K562 (cell line): ENCODE measurements around the gene ATG4D. TPM values are rescaled to one million over a fixed set of nuclear protein-coding genes. Genes with fewer than 3 reads are reported as not detected.

Experiments used
- ATAC-seq: fragments of 200-7000 bp; cut with Tn5 transposase; 3 replicates; pipeline ENCODE4 v1.9.1; 2020; ENCODE audit warnings: moderate library complexity
- BruUV-seq: library from RNA; stranded (reverse); fragments of 400-500 nt; replicated peaks from 2 replicates; lab custom pipeline; 2021; lab: Mats Ljungman, UMichigan
- CTCF ChIA-PET: fragments of 300-600 bp; formaldehyde crosslinking; extraction: SDS; loops from one replicate; lab custom pipeline; 2021; ENCODE audit warnings: low intra/inter-chr PET ratio; lab: Yijun Ruan, JAX
- POLR2A ChIA-PET: fragments of 300-600, 350-650 bp; sonication (Branson Sonifier 250); formaldehyde crosslinking; extraction: SDS; loops from one replicate; lab custom pipeline; 2021; ENCODE audit warnings: antibody characterized with exemption, inconsistent platforms; lab: Yijun Ruan, JAX
- DNase-seq, 4 experiments: peaks; one replicate each; pipeline versions ENCODE4 v3.0.0 to v3.0.0-alpha.2; 2011 to 2018; ENCODE audit warnings: low spot score in 3 of 4, mixed read lengths in 3 of 4; ENCODE audit errors: extremely low read depth in 1 of 4
- FAIRE-seq: peaks from 2 replicates; lab custom pipeline; 2011; peaks lifted over from hg19 to GRCh38; lab: Jason Lieb, UNC
- H2AFZ ChIP-seq: 2 replicates; pipeline ENCODE4 v1.6.0; 2011; ENCODE audit warnings: low read depth, low read length, control low read depth, inconsistent platforms
- H3K27ac ChIP-seq: fragments of 200-600 bp; 3 replicates; pipeline ENCODE4 v1.8.0; 2011; ENCODE audit warnings: low read depth, mild to moderate bottlenecking, control low read depth, inconsistent platforms, low read length, moderate library complexity, mixed read lengths; ENCODE audit errors: extremely low read depth
- H3K27me3 ChIP-seq, 2 experiments: fragments of 300-600 bp in 1 of 2; 2 replicates in 1 of 2; 3 replicates in 1 of 2; pipeline versions ENCODE4 v1.6.0 to v1.8.0; 2011; ENCODE audit warnings: inconsistent platforms in 2 of 2, low read length in 2 of 2, mild to moderate bottlenecking in 1 of 2, mixed read lengths in 1 of 2, moderate library complexity in 1 of 2; ENCODE audit not compliant: control insufficient read depth in 2 of 2, insufficient read depth in 2 of 2
- H3K36me3 ChIP-seq: fragments of 300-600 bp; 3 replicates; pipeline ENCODE4 v1.8.0; 2011; ENCODE audit warnings: mild to moderate bottlenecking, low read length, inconsistent platforms; ENCODE audit not compliant: control insufficient read depth, insufficient read depth
- H3K4me1 ChIP-seq, 2 experiments: fragments of 200-600 bp in 1 of 2; replicated peaks in 1 of 2; 2 replicates in 1 of 2; 3 replicates in 1 of 2; pipeline versions ENCODE4 v1.5.1 to v1.8.0; 2011; ENCODE audit warnings: inconsistent platforms in 2 of 2, low read length in 2 of 2, mild to moderate bottlenecking in 1 of 2, mixed read lengths in 1 of 2, moderate library complexity in 1 of 2; ENCODE audit not compliant: control insufficient read depth in 2 of 2, insufficient read depth in 2 of 2
- H3K4me2 ChIP-seq: 2 replicates; pipeline ENCODE4 v1.6.1; 2011; ENCODE audit warnings: low read length, control low read depth, inconsistent platforms, mixed read lengths; ENCODE audit not compliant: insufficient read depth
- H3K4me3 ChIP-seq: fragments of 200-600 bp; sonication (generic), shearing (Covaris generic); 2 replicates; pipeline ENCODE4 v1.5.1; 2016; ENCODE audit warnings: control low read depth, inconsistent platforms
- H3K79me2 ChIP-seq: fragments of 200-600 bp; 3 replicates; pipeline ENCODE4 v1.8.0; 2011; ENCODE audit warnings: low read length, inconsistent platforms; ENCODE audit not compliant: control insufficient read depth, insufficient read depth
- H3K9ac ChIP-seq, 2 experiments: 2 replicates each; pipeline versions ENCODE4 v1.6.0 to v1.6.1; 2011; ENCODE audit warnings: low read depth in 2 of 2, low read length in 2 of 2, control low read depth in 1 of 2, inconsistent platforms in 1 of 2, mild to moderate bottlenecking in 1 of 2, mixed read lengths in 1 of 2; ENCODE audit not compliant: insufficient read depth in 1 of 2
- H3K9me1 ChIP-seq: one replicate; pipeline ENCODE4 v1.6.0; 2011; ENCODE audit warnings: inconsistent platforms, mild to moderate bottlenecking, low read length, moderate library complexity; ENCODE audit not compliant: control insufficient read depth, insufficient read depth
- H3K9me3 ChIP-seq: replicated peaks from 2 replicates; pipeline ENCODE4 v1.5.1; 2011; ENCODE audit warnings: low read depth, low read length, inconsistent platforms; ENCODE audit not compliant: control insufficient read depth, insufficient read depth
- H4K20me1 ChIP-seq: replicated peaks from 2 replicates; pipeline ENCODE4 v1.6.1; 2011; ENCODE audit warnings: low read length, inconsistent platforms, mixed read lengths; ENCODE audit not compliant: control insufficient read depth, insufficient read depth
- ARID3B ChIP-seq: fragments of 250-450 bp; sonication (Bioruptor Pico); IDR thresholded peaks from 2 replicates; pipeline ENCODE4 v1.4.0; 2020; ENCODE audit warnings: borderline replicate concordance
- CREB5 ChIP-seq: fragments of 250-450 bp; sonication (Bioruptor Pico); IDR thresholded peaks from 2 replicates; pipeline ENCODE4 v1.5.0; 2020; ENCODE audit warnings: mild to moderate bottlenecking
- CTBP1 ChIP-seq: fragments of 450-650 bp; IDR thresholded peaks from 2 replicates; pipeline ENCODE4 v1.6.1; 2016; ENCODE audit warnings: borderline replicate concordance
- E2F3 ChIP-seq: fragments of 250-450 bp; sonication (Bioruptor Pico); IDR thresholded peaks from 2 replicates; pipeline ENCODE4 v1.4.0; 2020; ENCODE audit warnings: mild to moderate bottlenecking
- E2F4 ChIP-seq: sonication (generic); formaldehyde crosslinking; IDR thresholded peaks from 2 replicates; pipeline ENCODE4 v1.8.0; 2022; ENCODE audit warnings: mild to moderate bottlenecking, low read depth, missing genetic modification reagents
- HIVEP1 ChIP-seq: fragments of 250-450 bp; sonication (Bioruptor Pico); IDR thresholded peaks from 2 replicates; pipeline ENCODE4 v1.4.0; 2020; ENCODE audit warnings: mild to moderate bottlenecking
- HMGN3 ChIP-seq: IDR thresholded peaks from 2 replicates; pipeline ENCODE4 v1.6.1; 2011; ENCODE audit warnings: borderline replicate concordance, low read depth, mild to moderate bottlenecking, mixed read lengths, low read length; ENCODE audit not compliant: insufficient read length; ENCODE audit errors: extremely low read depth
- IRF2 ChIP-seq: sonication (generic); formaldehyde crosslinking; IDR thresholded peaks from 2 replicates; pipeline ENCODE4 v1.8.1; 2022; ENCODE audit warnings: mild to moderate bottlenecking, missing genetic modification reagents
- MTA3 ChIP-seq: fragments of 450-650 bp; formaldehyde crosslinking; IDR thresholded peaks from 2 replicates; pipeline ENCODE4 v1.6.1; 2017; ENCODE audit warnings: mild to moderate bottlenecking, borderline replicate concordance
- PCBP1 ChIP-seq: fragments of 200-400 bp; formaldehyde crosslinking; IDR thresholded peaks from 2 replicates; pipeline ENCODE4 v1.6.1; 2018; ENCODE audit warnings: mild to moderate bottlenecking, low read depth, low read length; ENCODE audit not compliant: poor library complexity, severe bottlenecking
- PML ChIP-seq: IDR thresholded peaks from 2 replicates; pipeline ENCODE4 v1.6.1; 2012; ENCODE audit warnings: low read length, inconsistent platforms
- SP1 ChIP-seq: sonication (generic); formaldehyde crosslinking; IDR thresholded peaks from 2 replicates; pipeline ENCODE4 v1.8.1; 2022; ENCODE audit warnings: mild to moderate bottlenecking, missing genetic modification reagents
- ZBTB43 ChIP-seq: sonication (generic); formaldehyde crosslinking; IDR thresholded peaks from 2 replicates; pipeline ENCODE4 v1.8.0; 2023; ENCODE audit warnings: mild to moderate bottlenecking, missing genetic modification reagents
- ZC3H11A ChIP-seq: IDR thresholded peaks from 2 replicates; pipeline ENCODE4 v1.6.1; 2012; ENCODE audit warnings: low read depth, low read length, improper control_type of control experiment
- ZFP36 ChIP-seq: fragments of 150-350 bp; IDR thresholded peaks from 2 replicates; pipeline ENCODE4 v1.6.1; 2018; ENCODE audit warnings: low read length, low read depth; ENCODE audit not compliant: partially characterized antibody
- ZNF431 ChIP-seq: sonication (generic); formaldehyde crosslinking; IDR thresholded peaks from 2 replicates; pipeline ENCODE4 v1.8.0; 2022; ENCODE audit warnings: mild to moderate bottlenecking, missing genetic modification reagents
- WGBS: fragments of 100-300 bp; shearing (Covaris generic); methylation state at CpG from one replicate; pipeline ENCODE4 v1.1.6; 2016; ENCODE audit warnings: low coverage, mixed read lengths; ENCODE audit not compliant: insufficient coverage; ENCODE audit errors: missing lambda C conversion rate; 5-methylcytosine and 5-hydroxymethylcytosine counted together
- in situ Hi-C: fragments of 300-500 bp; cut with MboI; formaldehyde crosslinking; loops from 4 replicates; pipeline ENCODE4 v1.15.0; 2018; ENCODE audit warnings: inconsistent platforms, mixed read lengths
- intact Hi-C: fragments of 100-400 bp; cut with micrococcal nuclease; formaldehyde crosslinking; loops from 2 replicates; pipeline ENCODE4 v1.14.2; 2022
- polyA plus RNA-seq, 8 experiments: library from polyadenylated mRNA; depleted of rRNA in 4 of 8; stranded (reverse) in 5 of 8; unstranded in 3 of 8; fragments of >200 nt; fragmentation: Nextera tagmentation in 2 of 8; fragmentation: Illumina TruSeq in 1 of 8; extraction: Ambion mirVana in 2 of 8; extraction: Trizol in 1 of 8; gene quantifications; 2 replicates each; pipeline versions ENCODE4 v1.2.1 to v1.2.3, GENCODE V29; 2011 to 2014; ENCODE audit warnings: inconsistent platforms in 1 of 8, missing spikeins in 1 of 8
- total RNA-seq, 7 experiments: library from RNA; depleted of rRNA in 6 of 7; stranded (reverse); fragments of >200 nt in 6 of 7; fragmentation: Illumina TruSeq in 2 of 7; extraction: Trizol in 2 of 7; gene quantifications; 2 replicates each; pipeline versions ENCODE4 v1.2.1 to v1.2.3, GENCODE V29; 2011 to 2021; ENCODE audit warnings: low replicate concordance in 1 of 7

Gene ATG4D
- total and polyA plus RNA-seq, 9 of the 15 experiments (the other 6 are each of a cell fraction or from before 2014, with no cell fraction given), result 0.51 to 66.1 (median 22.9) TPM

- H2AFZ ChIP-seq, result peak overlapping the region; percentile 96
- WGBS, result 0% methylated on average over 8 of the region's 76 CpGs
- H3K4me2 ChIP-seq, result peak overlapping the region; percentile 96
- peaks cover 27% of the 10 kb centered on the region for H3K79me2 ChIP-seq
- POLR2A ChIA-PET, result interaction anchor here (0.7 to 1.6 kb wide), 7 partner anchors 9 to 214 kb away, joined by 3 to 15 read pairs (median 6); no protein-coding TSS in a partner anchor
- H3K27ac ChIP-seq, result peak overlapping the region; percentile 91
- CTCF ChIA-PET, result interaction anchor here (0.6 kb wide), 1 partner anchor 104 kb away, joined by 3 read pairs; no protein-coding TSS in a partner anchor
- peak; percentile 86 to 99 (median 98) for DNase-seq
- H3K9me1 ChIP-seq, result no peaks in the 10 kb centered on the region
- peak overlapping the region; percentile 90 to 95 for H3K9ac ChIP-seq
- H3K27me3 ChIP-seq, result peaks cover 4 to 9% of the 10 kb centered on the region in 2 experiments; a peak in 3 of 5 replicates
- no peak for FAIRE-seq
- ATAC-seq, result peak; percentile 97
- BruUV-seq, result no TSS peak
- intact Hi-C loops, result loop anchor here (2.0 kb wide), 1 partner anchor 14 kb away; no protein-coding TSS in a partner anchor
- H4K20me1 ChIP-seq, result no peaks in the 10 kb centered on the region
- no peaks in the 10 kb centered on the region for H3K36me3 ChIP-seq
- H3K9me3 ChIP-seq, result no peaks in the 10 kb centered on the region
- H3K4me1 ChIP-seq, result peaks cover 24 to 29% of the 10 kb centered on the region in 2 experiments
- peak overlapping the region; percentile 98 for H3K4me3 ChIP-seq
- in situ Hi-C loops, result no loop called here
- TF ChIP-seq ZBTB43, result no peak
- peak; percentile 63 for TF ChIP-seq HMGN3
- peak; percentile 47; the same call in 1 of the 2 replicates for TF ChIP-seq E2F3 (CRISPR knock-in tag)
- TF ChIP-seq ARID3B (CRISPR knock-in tag), result no peak
- peak; percentile 72; the same call in 1 of the 2 replicates for TF ChIP-seq SP1 (CRISPR knock-in tag)
- TF ChIP-seq CTBP1, result 0 out of 2 replicates have a peak, but pooled peaks have one; percentile 8
- TF ChIP-seq CREB5 (CRISPR knock-in tag), result no peak
- TF ChIP-seq IRF2 (CRISPR knock-in tag), result no peak
- no peak for TF ChIP-seq PML
- no peak for TF ChIP-seq ZC3H11A
- peak; percentile 60; the same call in 1 of the 2 replicates for TF ChIP-seq MTA3
- TF ChIP-seq E2F4 (CRISPR knock-in tag), result no peak
- TF ChIP-seq HIVEP1 (CRISPR knock-in tag), result no peak
- TF ChIP-seq PCBP1, result peak; percentile 62
- no peak for TF ChIP-seq ZFP36
- TF ChIP-seq ZNF431 (CRISPR knock-in tag), result no peak; the same call in 1 of the 2 replicates
These were observed 58.8 kb downstream of the ATG4D start for GRCh38 chr19:10602330-10603083.
